HG03469 (cell line): Measurements from ENCODE around the gene PCDH9.

Source experiments
- ATAC-seq: cut with Tn5 transposase; IDR thresholded peaks from one replicate; pipeline ENCODE4 v1.9.1; 2021; ENCODE audit warnings: mild to moderate bottlenecking, moderate library complexity, moderate number of reproducible peaks; ENCODE audit not compliant: unreplicated experiment

The PCDH9 gene

DNA sequence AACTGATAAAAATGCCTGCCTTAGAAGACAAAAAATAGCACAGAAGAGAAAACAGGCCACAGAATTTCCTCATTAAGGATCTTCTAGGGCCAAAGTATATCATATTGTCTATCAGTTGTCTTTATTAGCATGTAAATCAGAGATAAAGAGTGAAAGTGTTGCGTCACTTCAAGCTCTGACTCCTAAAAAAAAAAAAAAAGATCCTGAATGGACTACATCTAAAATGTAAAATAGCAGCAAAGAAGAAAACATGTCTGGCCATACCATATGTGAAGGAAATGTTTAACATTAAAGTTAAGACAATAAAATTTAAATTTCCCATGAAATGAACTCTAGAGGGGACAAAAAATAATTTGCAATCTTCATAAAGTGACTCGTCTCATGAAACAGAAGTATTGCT is 237.4 kb downstream of the PCDH9 start:
- no peak for ATAC-seq

DNA sequence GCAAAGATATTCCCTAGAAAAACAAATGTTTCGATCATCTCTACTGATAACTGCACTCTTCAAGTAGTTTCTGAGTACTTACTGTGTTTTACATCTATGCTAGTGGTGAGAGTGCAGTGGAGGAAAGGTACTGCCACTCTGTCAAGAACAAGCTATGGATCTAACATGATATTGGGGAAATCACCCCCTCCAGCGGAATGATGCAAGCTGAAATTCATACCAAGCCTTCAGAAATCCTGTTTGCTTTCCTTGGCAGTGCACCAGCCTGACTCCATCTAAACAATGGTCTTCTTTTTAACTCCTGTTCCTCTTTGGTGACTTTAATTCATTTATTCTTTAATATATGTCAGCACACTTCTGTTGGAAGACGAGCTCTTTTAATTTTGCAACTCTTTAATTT is 238.0 kb downstream of the PCDH9 start:
- ATAC-seq = no peak

DNA sequence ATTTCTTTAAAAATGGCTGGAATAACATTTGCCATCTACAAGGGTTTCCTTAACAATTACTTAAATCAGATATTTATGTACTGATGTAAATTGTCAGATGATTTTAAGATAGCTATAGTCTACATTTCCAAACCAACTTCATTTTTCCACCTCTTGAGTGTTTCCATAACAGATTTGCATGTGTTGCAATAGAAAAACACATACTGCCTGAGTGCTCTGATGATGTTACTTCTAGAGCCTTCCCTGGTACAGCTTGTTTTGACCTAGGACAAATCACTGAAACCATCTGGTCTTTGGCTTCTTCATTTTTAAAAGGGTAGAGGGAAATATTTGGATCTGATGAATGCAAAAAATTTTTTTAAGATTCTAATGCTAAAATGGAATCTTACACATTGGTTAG is 245.9 kb downstream of the PCDH9 start:
- ATAC-seq = no peak

DNA sequence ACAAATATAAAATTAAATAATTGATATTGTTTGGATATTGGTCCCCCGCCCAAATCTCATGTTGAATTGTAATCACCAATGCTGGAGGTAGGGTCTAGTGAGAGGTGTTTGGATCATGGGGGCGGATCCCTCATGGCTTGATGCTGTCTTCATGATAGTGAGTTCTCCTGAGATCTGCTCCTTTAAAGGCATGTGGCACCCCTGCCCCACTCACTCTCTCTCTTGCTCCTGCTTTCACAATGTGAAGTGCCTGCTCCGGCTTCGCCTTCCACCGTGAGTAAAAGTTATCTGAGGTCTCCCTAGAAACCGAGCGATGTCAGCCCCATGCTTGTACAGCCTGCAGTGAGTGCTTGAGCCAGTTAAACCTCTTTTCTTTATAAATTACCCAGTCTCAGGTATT is 248.2 kb downstream of the PCDH9 start:
- ATAC-seq = no peak

DNA sequence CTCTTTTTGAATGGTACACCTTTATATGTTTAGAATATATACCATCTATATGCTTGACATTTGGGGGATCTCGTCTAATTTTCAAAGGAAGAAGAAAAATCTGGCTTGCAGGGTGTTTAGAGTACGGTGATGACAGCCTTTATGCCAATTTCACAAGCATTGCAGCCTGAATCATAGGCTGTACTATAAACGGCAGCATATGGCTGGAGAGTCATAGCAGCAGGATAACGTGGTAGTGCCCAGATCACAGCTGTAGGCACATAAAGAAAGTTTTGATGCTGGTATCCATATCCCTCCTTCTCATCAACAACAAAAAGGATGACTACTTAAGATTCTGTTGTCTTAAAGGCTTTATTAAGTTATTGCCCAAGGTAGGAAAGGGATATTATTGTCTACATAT is 253.0 kb downstream of the PCDH9 start:
- ATAC-seq = no peak

DNA sequence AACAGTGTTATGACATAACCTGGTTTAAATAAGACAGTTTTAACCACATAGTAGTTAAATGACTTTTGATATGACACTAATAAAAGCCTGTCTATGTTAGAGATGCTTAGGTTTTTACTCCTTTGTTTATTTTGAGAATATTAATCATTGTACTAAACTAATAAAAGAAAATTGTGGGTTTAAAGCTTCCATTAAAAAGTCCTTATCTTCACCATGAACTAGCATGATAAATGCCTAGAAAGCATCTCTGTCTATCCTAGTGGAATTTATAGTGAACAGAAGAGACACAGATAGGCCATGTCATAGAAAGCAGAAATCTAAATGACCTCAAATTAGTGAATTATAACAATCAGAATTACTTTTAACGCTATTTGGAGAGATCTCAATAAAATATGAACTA is 255.2 kb downstream of the PCDH9 start:
- ATAC-seq = no peak

DNA sequence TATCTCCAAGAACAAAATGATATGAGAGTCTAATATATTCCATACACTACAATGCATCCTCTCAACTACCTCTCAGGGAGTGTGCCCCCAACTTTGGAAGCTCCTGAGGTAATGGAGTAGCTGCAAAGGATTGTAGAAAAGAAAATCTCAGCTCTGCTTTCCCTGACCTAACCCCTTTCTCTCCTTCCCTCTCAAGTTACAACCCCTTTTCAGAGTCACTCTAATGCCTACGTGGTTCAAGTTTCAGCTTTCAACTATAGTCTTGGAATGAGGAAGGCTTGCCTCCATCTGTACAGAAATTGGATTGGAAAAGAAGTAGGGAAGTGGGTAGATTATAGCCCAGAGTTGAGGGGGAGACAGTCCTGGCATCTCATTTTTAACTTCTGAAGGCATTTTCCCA is 256.0 kb downstream of the PCDH9 start:
- ATAC-seq = no peak

DNA sequence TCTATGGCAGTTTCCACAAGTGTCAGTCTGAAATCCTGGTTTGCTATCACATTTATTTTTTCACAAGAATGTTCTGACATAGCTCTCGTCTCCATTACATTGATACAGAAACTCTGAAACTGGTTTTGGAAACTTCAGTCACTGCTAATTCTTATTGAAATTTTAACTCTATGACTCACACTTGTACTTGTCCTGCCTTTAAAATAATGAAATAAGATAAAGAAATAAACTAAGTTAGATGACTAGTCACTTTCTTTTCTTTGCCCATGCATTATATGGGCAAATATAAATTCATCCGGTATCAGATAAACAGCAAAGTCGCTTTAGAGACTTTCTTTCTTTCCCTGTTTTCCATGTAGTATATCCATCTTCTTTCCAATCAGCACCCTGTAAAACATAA is 257.5 kb downstream of the PCDH9 start:
- no peak for ATAC-seq

DNA sequence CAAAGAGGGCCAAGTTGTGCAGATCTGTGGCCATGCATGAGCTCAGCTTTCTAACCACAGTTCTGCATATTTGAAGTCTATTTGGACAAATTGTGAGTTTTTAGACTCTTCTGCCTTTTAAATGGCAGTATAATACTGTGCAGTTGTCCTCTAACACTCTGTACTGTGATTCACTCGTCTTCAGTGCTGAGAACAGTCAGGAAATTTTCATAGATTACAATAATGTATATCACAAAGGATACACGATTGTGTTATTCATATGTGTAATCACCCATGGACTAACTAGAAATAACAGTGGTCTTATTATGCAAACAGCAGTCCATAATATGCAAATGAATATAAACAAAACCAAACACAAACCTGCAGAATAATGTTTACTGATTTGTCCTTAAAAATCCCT is 259.1 kb downstream of the PCDH9 start:
- ATAC-seq = no peak

DNA sequence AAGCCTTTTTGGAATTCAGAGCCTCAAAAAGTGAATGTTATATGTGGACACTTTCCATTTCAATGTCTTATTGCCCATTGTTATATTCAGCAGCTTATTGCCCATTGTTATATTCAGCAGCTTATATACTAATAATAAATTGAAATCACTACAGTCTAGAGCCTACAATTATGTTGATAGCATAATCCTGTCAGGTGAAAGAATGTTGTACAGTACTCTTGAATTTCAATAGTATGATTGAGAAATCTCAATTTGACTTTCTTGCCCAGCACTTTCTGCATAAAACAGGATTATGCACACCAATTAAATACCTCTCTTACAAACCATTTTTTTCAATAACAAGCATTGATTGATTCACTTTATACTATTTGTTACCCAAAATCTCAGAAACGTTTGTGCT is 260.8 kb downstream of the PCDH9 start:
- ATAC-seq = no peak

DNA sequence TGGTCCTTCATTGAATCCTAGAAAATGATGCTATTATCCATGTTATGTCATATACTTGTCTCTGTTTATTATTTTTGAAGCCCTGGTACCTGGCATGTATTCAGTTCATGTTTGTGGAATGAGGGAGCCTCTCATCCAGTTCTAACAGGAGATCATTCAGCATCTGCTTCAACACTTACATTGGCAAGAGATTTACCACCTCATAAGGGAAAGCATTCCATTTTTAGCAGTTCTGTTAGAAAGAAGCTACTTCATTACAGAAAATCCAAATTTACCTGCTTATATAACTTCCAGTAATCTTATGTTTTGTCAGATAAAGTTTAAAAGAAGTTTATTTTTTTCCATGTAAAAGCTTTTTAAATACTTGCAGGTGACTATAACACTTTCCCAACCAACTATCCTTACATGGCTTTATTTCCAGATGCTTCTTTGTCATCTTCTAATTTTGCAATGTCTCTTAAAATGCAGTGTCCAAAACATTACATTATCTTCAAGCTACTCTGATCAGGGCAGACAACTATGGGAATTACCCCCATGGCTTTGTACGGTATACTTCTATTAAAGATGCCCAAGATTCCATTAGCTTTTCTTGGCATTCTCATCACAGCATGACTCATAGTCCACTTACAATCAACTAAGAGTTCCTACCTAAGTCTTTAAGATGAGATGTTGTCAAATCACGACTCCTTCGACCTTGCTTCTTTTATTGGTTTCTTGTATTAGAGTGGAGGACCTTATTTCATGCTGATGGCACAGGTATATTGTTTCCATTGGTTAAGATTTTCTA is 262.1 kb downstream of the PCDH9 start:
- ATAC-seq = no peak

DNA sequence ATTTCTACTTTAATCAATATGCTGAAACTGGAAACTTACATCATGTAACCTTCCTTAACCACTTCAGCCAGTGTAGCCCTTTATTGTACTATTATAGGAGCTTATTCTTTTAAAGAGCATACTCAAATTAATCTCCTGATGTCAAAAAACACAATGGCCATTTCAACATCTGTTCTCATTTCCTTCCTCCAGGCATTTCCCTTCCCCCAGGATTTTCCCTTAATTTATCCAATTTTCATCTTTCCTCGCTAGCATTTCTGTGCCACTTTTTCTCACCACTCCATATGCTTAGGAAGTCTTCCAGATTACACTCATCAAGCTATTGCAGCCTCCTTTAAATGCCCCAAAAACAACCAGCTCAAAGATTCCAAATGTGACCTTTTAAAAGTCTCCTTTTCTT is 265.0 kb downstream of the PCDH9 start:
- no peak for ATAC-seq

DNA sequence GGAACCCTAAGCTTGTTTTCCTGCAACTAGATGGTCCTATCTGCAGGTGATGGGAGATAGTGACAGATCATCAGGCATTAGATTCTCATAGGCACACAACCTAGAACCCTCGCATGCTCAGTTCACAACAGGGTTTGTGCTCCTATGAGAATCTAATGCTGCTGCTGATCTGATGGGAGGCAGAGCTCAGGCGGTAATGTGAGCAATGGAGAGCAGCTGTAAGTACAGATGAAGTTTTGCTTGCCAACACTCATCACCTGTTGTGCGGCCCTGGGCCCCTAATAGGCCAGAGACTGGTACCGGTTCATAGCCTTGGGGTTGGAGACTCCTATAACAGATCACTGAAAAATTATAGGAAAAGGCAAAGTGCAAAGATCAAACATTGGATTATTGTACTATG is 267.2 kb downstream of the PCDH9 start:
- no peak for ATAC-seq

DNA sequence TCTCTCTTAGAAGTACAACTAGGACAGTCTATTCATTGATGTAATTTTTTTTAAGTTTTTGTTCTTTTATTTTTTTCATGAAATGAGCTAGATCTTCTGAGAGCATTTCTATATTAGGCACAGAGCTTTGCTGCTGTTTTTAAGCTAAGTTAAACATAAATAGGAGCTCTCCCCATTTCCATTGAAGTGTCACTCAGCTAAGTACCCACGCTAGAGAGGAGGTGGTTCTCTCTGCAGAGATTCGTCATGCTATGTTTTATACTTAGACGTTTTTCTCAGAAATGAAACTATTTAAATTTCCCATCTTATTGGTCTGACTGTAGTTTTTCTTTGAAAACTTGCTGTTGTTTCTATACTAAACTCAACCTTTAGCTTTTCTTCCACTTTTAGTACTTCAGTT is 271.5 kb downstream of the PCDH9 start:
- no peak for ATAC-seq

DNA sequence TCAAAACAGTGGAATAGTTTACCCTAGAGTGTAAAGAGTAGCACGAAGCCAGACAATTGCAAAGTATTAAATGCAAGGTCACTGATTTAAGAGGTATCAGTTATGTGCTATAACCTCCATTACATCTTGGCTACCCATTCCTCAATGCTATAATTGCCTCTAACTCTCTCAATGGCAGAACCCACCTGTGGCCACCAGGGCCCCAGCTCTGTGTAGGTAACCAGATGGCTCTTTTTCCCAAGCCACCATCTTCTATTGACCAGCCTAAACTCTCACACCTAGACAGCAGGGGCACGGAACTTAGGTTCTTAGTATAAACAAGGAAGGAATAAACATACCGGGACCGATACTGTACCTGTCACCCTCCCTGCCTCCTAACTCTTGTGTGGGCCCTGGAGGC is 277.6 kb downstream of the PCDH9 start:
- ATAC-seq = no peak

DNA sequence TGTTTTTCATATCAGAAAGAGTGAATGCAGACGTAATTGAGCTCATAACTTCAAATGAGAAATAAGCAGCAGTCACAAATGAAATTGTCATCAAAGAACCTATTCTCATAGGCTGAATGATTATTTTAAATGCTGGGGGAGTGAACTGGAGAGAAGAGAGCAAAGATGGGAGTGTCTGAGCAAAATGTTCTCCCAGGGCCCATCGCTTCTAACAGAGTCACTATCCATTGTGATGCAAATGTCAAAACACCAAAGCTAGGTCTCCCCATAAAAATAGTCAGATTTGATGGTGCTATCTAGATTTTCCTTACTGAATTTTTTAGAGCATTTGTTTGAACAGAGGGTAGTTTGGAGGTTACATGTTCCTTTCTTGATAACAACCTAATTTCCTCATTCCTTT is 278.7 kb downstream of the PCDH9 start:
- ATAC-seq = no peak

DNA sequence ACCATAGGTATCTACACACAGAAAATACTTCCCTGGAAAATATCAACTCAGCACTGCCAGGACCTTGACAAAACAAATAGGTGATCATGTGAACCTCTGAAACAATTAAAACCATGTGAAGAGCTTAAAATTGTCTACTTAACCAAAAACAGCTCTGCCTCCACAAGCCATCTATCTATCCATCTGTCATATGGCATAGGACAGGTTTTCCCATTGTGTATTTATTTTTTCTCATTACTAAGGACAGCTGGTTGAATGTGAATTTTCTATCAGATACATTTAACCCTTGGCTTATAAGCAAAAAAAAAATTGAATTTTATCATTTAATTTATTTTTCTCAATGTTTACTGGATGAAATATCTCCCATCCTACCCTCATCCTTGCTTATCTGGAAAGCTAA is 279.5 kb downstream of the PCDH9 start:
- no peak for ATAC-seq

DNA sequence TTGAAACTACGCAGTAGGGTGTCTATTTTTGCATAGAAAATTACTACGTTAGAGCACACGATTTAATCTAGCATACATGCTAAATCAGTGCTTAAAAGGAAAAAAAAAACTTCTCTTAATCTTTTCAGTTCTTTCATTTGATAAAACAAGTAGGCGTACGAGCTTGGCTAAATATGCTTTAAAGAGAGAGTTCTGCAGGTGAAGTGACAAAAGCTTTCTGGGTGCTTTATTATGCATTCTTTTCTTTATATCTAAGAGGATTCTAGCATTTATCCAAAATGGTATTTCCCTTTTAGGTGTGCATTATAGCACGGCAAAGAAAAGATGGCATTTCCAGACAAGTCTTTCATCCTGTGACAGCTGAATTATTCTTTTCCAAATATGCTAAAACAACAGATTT is 281.2 kb downstream of the PCDH9 start:
- ATAC-seq = no peak

DNA sequence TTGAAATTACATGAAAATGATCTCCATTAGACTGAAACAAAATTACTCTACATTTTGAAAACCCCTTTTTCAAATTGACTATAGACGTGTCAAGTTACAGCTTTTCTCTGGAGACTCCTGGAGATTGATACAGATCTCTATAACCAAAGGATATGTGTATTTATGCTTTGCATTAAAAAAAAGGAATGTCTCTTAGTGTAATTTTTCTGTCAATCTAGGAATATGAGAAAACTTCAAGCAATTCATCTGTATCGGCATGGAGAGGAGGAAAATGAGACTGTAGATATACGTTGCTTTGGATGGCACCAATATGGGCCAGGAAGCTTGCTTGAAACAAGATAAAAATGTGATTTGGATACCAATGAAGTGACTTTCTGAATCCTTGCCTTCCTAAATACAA is 286.6 kb downstream of the PCDH9 start:
- ATAC-seq = no peak

DNA sequence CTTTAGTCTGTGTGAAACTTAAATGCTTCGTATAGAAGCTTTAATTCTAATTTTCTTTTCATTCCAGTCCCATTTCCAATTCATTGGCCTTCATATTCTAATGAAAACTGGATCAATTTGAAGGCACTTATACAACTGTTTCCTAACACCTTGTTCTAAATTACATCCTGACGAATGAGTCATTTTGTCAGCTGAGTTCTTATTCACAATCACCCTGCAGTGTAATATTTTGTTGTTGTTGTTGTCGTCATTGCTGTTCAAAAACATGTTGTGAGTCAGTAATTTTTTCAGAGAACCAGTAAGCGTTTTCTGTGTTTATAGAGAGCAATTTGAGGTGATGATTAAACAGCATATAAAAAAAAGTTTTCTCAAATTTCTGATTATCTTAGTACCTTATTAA is 290.0 kb downstream of the PCDH9 start:
- no peak for ATAC-seq

DNA sequence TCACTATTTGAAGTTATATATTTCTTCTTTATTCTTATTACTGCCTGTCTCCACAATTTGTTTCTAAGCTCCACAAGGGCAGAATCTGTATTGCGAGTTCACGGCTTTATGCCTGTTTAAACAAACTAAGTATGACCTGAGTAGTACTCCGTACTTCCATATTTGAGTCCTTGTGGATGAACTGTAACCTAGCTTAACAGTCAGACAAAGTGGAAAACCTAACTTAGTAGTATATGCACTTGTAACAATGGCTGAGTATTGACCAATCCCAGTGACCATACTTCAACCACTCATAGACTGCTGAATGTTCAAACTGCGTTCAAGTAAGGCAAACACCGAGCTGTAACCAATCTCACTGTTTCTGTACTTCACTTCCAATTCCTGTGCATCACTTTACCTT is 292.7 kb downstream of the PCDH9 start:
- no peak for ATAC-seq

DNA sequence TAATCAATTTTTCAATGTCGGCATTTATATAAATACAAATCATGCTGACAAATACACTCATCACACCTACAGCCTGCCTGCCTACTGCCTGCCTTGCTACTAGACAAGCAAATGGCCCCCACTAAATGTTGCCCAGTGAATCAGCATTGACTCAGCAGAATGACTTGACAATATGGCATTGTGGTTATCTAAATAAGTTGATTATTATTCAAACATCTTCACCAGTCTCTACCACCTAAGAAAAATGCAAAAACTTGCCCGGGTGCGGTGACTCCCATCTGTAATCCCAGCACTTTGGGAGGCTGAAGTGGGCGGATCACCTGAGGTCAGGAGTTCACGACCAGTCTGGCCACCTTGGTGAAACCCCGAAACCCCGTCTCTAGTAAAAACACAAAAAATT is 296.1 kb downstream of the PCDH9 start:
- no peak for ATAC-seq

DNA sequence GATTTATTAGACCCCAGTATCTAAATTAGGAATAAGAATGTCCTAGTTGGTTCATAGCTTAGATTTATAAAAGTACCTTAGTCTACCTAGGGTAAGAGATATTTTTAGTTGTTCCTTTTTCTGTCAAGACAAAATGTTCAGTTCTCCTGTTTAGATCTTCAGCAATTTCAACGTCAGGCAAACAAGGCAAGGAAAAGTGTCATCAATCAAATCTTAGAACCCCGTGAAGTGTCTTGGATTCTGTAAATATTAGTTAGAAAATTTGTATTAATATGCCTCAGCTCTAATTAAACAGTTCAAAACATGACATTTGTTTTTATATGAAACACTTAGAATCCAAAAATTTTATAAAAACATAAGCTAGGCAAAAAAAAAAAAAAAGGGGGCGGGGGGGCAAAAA is 296.6 kb downstream of the PCDH9 start:
- ATAC-seq = no peak
